OCI-LY3 (cell line): ENCODE measurements around the gene NEMP1.

Experiments
- EZH2phosphoT487 ChIP-seq: fragments of 200-600 bp; shearing (Covaris generic); IDR thresholded peaks from 2 replicates; pipeline ENCODE4 v1.6.1; 2018; ENCODE audit warnings: antibody characterized with exemption, mixed run types, low read depth
- TF ChIP-seq, protein P1 (sequence below): fragments of 200-600, 300-600 bp; sonication (generic); IDR thresholded peaks from 2 replicates; pipeline ENCODE4 v1.5.1; 2014; ENCODE audit warnings: antibody characterized with exemption, low read length, low read depth

DNA sequence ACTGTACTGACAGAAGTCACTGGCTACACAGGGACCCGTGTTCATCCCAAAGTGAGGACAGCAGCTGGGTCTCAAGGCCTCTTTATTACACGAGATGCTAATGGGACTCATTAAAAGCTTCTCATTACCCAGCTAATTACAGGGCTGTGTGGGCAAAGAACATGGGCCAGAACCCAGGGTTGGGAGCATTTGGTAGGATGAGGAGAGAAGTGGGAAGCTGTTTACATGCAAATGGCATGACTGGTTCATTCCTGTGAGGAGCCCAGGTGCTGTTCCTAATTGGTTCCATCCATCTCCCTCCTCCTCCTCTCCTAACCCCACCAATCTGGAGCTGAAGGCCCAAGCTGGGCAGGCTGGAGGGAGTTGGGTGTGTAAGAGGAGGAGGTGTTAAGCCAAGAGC, 53.4 kb downstream of the NEMP1 start:
- TF ChIP-seq, protein P1, sequence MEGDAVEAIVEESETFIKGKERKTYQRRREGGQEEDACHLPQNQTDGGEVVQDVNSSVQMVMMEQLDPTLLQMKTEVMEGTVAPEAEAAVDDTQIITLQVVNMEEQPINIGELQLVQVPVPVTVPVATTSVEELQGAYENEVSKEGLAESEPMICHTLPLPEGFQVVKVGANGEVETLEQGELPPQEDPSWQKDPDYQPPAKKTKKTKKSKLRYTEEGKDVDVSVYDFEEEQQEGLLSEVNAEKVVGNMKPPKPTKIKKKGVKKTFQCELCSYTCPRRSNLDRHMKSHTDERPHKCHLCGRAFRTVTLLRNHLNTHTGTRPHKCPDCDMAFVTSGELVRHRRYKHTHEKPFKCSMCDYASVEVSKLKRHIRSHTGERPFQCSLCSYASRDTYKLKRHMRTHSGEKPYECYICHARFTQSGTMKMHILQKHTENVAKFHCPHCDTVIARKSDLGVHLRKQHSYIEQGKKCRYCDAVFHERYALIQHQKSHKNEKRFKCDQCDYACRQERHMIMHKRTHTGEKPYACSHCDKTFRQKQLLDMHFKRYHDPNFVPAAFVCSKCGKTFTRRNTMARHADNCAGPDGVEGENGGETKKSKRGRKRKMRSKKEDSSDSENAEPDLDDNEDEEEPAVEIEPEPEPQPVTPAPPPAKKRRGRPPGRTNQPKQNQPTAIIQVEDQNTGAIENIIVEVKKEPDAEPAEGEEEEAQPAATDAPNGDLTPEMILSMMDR, result no peak
- TF ChIP-seq EZH2phosphoT487, result no peak
